SK-MEL-5 (cell line): Measurements from ENCODE around the gene NFATC4. TPM values are rescaled to one million over a fixed set of nuclear protein-coding genes. Genes with fewer than 3 reads are reported as not detected.

ENCODE experiments used
- DNase-seq: peaks from one replicate; pipeline ENCODE4 v3.0.0-alpha.2; 2016; ENCODE audit warnings: low read depth, low spot score
- in situ Hi-C: cut with HindIII; loops from 2 replicates; pipeline ENCODE4 v1.10.0; 2016; ENCODE audit warnings: low sequenced_read_pairs, high pct_unique_total_duplicates, low pct_unique_long_range_greater_than_20kb
- small RNA-seq, 2 experiments: library from RNA; depleted of rRNA; stranded (forward); fragments of <200 nt; gene quantifications; one replicate each; pipeline ENCODE3, GENCODE V24; 2014
- total RNA-seq: library from RNA; depleted of rRNA; stranded (reverse); fragments of >200 nt; shearing (Covaris generic); gene quantifications from 2 replicates; pipeline ENCODE4 v1.2.3, GENCODE V29; 2014; rRNA removed

The NFATC4 gene
- total RNA-seq, 1 experiment from 2014 or later, result 0.05 TPM

DNA sequence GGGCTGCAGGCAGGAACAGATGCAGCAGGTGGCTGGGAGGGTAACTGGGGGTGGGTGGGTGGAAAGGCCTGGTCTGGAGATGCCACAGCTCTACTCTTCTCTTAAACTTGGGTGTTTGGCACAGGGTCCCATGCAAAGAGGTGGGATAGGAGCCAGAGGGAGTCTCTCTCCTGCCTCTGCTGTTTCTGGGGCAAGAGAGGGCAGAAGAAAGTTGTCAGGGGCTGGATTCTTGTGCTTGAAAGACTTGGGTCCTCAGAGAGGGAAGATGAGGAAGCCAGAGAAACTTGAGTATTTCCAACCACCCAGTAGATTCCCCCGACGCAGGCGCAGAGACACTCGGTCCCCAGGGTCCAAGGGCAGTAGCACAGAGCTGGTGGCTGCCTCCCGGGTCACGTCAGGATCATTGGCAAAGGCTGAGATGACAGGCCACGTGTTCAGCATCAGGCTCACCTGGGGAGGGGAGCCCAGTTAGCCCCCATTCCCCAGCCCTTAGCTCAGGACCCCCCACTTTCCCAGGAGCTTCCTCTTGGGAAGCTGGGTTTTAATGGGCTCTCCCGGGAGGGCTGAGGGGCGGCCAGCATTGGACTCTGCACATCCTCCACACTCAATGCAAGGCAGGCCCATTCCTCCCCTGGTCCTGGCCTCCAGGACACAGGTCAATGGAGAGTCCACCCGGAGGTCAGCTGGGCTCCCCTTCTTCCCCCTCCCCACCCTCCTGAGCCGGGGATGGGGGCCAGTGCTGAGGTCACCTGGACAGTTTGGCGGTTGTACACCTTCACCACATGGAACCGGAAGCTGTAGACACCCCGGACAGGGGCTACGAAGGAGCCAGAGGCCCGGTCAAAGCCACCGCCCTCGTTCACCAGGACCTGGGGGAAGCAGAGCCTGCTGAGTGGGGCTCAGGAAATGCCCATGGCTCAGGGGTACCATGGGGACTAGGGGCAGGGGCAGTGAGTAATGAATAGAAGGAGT lies 59.8 kb downstream of the NFATC4 start:
- in situ Hi-C loops, result loop anchor here (10.0 kb wide), 1 partner anchor 93 kb away; the partner anchor contains the start of genes ADCY4 and RIPK3
- DNase-seq, result no peak

DNA sequence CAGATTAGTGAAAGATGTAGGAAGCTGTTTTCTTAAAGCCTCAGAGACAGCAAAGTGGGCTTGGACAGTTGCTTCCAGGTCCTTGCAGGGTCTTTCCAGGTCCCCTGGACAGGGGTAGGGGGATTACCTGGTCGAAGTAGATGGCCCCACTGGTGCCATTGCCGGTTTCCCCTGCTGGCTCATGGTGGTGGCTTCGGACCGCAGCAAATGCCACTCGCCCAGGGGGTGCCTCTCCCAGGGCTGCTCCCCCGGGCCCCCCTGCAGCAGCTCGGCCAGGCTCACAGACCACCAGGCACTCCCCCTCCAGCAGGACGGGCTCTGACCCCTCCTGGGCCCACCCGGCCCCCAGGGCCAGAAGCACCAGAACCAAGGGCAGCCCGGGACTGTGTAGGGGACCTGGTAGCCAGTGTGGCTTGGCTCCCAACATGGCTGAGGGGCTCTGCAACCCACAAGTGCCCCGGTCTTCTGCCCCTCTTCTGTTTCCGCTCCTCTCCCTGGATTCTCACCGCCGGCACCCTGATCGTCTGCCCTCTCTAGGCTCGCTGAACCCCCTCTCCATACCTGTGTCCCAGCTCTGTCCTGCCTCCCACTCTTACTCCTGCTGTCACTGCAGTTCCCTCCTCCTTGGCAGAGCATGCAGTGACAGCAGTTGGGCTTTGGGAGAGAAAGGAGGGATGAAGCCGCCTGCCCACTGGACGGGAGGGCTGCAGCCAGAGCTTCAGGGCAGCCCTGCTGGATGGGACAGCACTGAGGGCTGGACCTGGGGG lies 60.8 kb downstream of the NFATC4 start:
- in situ Hi-C loops, result loop anchor here (10.0 kb wide), 1 partner anchor 94 kb away; the partner anchor contains the start of genes ADCY4 and RIPK3
- no peak for DNase-seq

Small RNA genes within 50 kb of the gene (small RNA-seq; reads per million reads assigned to genes)
- 0 reads per million in 2 experiments for gene RF00026

Other genes with a start within 250 kb of the NFATC4 start
- not detected in 2 replicates for gene FITM1, start 237.5 kb upstream of the NFATC4 start, total RNA-seq
- 92.6 and 105 TPM in 2 replicates for gene PSME1, start 232.0 kb upstream of the NFATC4 start, total RNA-seq
- 12.3 and 13.9 TPM in 2 replicates for gene EMC9, start 226.6 kb upstream of the NFATC4 start, total RNA-seq
- 174 and 203 TPM in 2 replicates for gene PSME2, start 221.6 kb upstream of the NFATC4 start, total RNA-seq
- gene RNF31, start 220.7 kb upstream of the NFATC4 start, total RNA-seq, result 36.3 and 47.2 TPM in 2 replicates
- gene IRF9, start 206.9 kb upstream of the NFATC4 start, total RNA-seq, result 24.2 and 34.1 TPM in 2 replicates
- gene REC8, start 196.1 kb upstream of the NFATC4 start, total RNA-seq, result 0.69 and 1.1 TPM in 2 replicates
- gene IPO4, start 179.4 kb upstream of the NFATC4 start, total RNA-seq, result 52.1 and 67.3 TPM in 2 replicates
- 56.9 and 57.5 TPM in 2 replicates for gene TM9SF1, start 172.7 kb upstream of the NFATC4 start, total RNA-seq
- gene TSSK4, start 162.5 kb upstream of the NFATC4 start, total RNA-seq, result not detected in 2 replicates
- 42.2 and 44.2 TPM in 2 replicates for gene CHMP4A, start 154.7 kb upstream of the NFATC4 start, total RNA-seq
- gene MDP1, start 152.1 kb upstream of the NFATC4 start, total RNA-seq, result 8.3 and 14.0 TPM in 2 replicates
- gene NEDD8, start 135.8 kb upstream of the NFATC4 start, total RNA-seq, result 249 and 263 TPM in 2 replicates
- gene GMPR2, start 135.3 kb upstream of the NFATC4 start, total RNA-seq, result 48.3 and 56.3 TPM in 2 replicates
- 37.8 and 43.1 TPM in 2 replicates for gene TINF2, start 125.6 kb upstream of the NFATC4 start, total RNA-seq
- 0.08 TPM in 1 of 2 replicates, not detected in the other for gene TGM1, start 105.0 kb upstream of the NFATC4 start, total RNA-seq
- gene RABGGTA, start 96.6 kb upstream of the NFATC4 start, total RNA-seq, result 23.9 and 25.7 TPM in 2 replicates
- 0.82 and 3.8 TPM in 2 replicates for gene DHRS1, start 68.4 kb upstream of the NFATC4 start, total RNA-seq
- 22.9 and 25.1 TPM in 2 replicates for gene NOP9, start 68.3 kb upstream of the NFATC4 start, total RNA-seq
- gene CIDEB, start 60.2 kb upstream of the NFATC4 start, total RNA-seq, result 0.35 and 0.48 TPM in 2 replicates
- gene LTB4R2, start 58.0 kb upstream of the NFATC4 start, total RNA-seq, result 2.3 and 3.2 TPM in 2 replicates
- gene LTB4R, start 56.7 kb upstream of the NFATC4 start, total RNA-seq, result 0.98 and 1.7 TPM in 2 replicates
- not detected in 2 replicates for gene ADCY4, start 33.1 kb upstream of the NFATC4 start, total RNA-seq
- not detected in 2 replicates for gene RIPK3, start 28.2 kb upstream of the NFATC4 start, total RNA-seq
- gene NYNRIN, start 30.8 kb downstream of the NFATC4 start, total RNA-seq, result 0.05 TPM in 1 of 2 replicates, not detected in the other
- gene CBLN3, start 61.5 kb downstream of the NFATC4 start, total RNA-seq, result 0.11 and 0.24 TPM in 2 replicates
- gene KHNYN, start 61.8 kb downstream of the NFATC4 start, total RNA-seq, result 30.9 and 37.5 TPM in 2 replicates
- gene SDR39U1, start 74.6 kb downstream of the NFATC4 start, total RNA-seq, result 6.2 and 12.5 TPM in 2 replicates
- gene CMA1, start 140.1 kb downstream of the NFATC4 start, total RNA-seq, result not detected in 2 replicates
- not detected in 2 replicates for gene CTSG, start 208.1 kb downstream of the NFATC4 start, total RNA-seq
- not detected in 2 replicates for gene GZMH, start 241.5 kb downstream of the NFATC4 start, total RNA-seq